Activated CD4-positive, alpha-beta T cell treated with anti-CD3 and anti-CD28 coated beads, Interleukin-2, amount 50 U/mL, for 1 hour (primary cell): ENCODE data around the gene CHI3L1.

Experiments
- DNase-seq: peaks from one replicate; pipeline ENCODE4 v3.0.0-alpha.2; 2020

Gene CHI3L1

GRCh38 chr1:203167913-203168200 lies 18.6 kb downstream of the CHI3L1 start:
- DNase-seq: no peak

GRCh38 chr1:203167026-203167912 lies 19.2 kb downstream of the CHI3L1 start:
- DNase-seq: no peak

DNA sequence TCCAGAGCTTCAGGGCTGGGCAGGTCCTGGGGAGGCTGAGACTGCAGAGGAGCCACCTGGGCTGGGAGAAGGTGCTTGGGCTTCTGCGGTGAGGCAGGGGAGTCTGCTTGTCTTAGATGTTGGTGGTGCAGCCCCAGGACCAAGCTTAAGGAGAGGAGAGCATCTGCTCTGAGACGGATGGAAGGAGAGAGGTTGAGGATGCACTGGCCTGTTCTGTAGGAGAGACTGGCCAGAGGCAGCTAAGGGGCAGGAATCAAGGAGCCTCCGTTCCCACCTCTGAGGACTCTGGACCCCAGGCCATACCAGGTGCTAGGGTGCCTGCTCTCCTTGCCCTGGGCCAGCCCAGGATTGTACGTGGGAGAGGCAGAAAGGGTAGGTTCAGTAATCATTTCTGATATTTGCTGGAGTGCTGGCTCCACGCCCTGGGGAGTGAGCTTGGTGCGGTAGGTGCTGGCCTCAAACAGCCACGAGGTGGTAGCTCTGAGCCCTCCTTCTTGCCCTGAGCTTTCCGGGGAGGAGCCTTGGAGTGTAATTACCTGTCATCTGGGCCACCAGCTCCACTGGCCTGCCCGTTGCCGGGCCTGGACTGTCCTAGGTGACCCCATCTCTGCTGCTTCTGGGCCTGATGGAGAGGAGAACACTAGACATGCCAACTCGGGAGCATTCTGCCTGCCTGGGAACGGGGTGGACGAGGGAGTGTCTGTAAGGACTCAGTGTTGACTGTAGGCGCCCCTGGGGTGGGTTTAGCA lies 20.1 kb downstream of the CHI3L1 start:
- no peak for DNase-seq

DNA sequence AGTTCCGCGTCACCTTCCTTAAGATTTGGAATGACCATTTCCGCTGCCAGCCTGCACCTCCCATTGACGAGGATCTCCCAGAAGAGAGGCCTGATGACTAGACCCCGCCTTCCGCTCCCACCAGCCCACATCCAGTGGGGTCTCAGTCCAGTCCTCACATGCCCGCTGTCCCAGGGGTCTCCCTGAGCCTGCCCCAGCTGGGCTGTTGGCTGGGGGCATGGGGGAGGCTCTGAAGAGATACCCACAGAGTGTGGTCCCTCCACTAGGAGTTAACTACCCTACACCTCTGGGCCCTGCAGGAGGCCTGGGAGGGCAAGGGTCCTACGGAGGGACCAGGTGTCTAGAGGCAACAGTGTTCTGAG lies 20.7 kb downstream of the CHI3L1 start:
- DNase-seq: no peak

GRCh38 chr1:203165101-203165799 lies 21.3 kb downstream of the CHI3L1 start:
- DNase-seq: no peak

- no peak for DNase-seq
Measured at GRCh38 chr1:203163891-203164635, 22.4 kb downstream of the CHI3L1 start.

DNA sequence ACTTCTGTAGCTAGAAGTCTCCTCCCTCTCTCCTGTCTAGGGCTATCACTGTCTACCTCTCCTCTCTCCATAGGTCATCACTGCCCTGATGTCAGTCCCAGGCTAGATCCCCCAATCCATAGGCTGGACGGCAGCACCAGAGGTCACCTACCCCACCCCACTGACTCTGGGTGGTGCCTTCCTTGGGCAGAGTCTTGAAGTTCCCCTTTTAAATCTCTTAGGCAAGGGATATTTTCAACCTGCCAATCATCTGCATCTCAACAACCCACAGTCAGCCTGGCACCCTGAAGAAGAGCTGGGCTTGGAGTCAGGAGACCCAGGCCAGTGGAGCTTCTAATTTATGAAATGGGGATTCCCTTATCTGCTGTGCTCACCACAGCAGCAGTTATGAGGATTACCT lies 24.1 kb downstream of the CHI3L1 start:
- no peak for DNase-seq

- no peak for DNase-seq
Measured at GRCh38 chr1:203161703-203162102, 24.8 kb downstream of the CHI3L1 start.

GRCh38 chr1:203161175-203161574 lies 25.3 kb downstream of the CHI3L1 start:
- no peak for DNase-seq

- no peak for DNase-seq
Measured at GRCh38 chr1:203159844-203160243, 26.7 kb downstream of the CHI3L1 start.

GRCh38 chr1:203158960-203159665 lies 27.4 kb downstream of the CHI3L1 start:
- no peak for DNase-seq

DNA sequence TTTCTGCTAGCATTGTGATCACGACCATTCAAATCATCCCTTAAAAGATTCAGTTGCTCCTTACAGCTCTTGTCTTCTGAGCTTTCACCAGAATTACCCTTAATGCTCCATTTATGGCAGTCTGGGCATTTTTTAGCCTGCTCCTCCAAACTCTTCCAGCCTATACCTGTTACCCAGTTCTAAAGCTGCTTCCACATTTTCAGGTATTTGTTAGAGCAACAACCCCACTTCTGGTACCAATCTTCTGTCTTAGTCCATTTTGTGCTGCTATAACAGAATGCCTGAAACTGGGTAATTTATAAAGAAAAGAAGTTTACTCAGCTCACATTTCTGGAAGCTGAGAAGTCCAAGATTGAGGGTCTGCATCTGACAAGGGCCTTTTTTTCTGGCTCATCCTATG lies 28.1 kb downstream of the CHI3L1 start:
- no peak for DNase-seq

DNA sequence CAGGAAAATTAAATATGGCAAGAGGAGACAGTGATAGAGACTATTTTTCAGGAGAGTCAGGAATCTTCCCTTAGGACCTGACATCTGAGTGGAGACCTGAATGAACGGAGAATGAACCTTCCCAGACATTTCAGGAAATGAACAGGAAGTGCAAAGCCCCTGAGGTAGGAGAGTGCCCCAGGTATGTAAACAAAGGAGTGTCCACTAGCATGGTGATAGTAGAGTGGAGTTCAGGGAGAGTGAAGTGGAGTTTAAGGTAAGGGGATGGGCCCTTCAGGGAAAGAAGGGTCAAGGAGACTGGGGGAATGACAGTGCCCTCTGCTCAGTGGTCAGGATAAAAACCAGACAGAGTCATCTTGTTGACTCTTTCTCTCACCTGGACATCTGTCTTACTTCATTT lies 30.2 kb downstream of the CHI3L1 start:
- no peak for DNase-seq

DNA sequence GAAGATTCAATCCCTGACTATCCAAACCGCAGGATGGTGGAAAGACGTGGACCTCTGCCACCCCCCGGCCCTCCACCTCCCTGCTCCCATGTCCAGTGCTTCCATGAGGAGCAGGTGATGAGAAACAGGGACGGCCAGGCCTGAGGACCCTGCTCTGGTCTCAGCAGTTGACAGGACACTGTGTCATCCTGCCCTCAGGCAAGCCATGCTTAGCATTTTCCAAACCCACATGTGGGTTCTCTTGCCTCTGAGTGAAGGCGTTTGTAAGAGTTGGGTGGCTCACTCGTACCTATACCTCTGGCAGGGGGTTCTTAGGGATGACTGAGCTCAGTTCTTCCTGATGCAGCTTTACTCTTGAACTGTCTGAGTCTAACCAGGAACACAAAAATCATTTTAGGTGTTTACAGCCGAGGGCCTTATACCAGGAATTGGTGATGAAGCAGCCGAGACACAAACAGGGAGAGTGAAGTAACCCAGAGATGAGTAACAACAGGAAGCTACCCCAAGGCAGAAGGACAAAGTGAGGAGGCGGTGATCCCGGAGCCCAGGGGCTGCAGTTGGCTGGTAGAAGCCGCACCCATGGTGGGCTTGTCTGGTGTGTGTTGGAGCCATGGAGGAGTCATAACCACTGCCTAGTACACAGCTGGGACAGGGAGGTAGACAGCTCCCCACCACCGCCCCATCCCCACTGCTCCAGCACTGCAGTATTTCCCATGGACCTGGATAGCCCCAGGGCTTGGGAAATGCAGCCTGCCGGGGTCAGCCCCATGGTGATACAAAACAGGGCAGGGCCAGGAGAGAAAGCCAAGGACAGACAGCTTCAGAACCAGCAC lies 32.3 kb downstream of the CHI3L1 start:
- no peak for DNase-seq

DNA sequence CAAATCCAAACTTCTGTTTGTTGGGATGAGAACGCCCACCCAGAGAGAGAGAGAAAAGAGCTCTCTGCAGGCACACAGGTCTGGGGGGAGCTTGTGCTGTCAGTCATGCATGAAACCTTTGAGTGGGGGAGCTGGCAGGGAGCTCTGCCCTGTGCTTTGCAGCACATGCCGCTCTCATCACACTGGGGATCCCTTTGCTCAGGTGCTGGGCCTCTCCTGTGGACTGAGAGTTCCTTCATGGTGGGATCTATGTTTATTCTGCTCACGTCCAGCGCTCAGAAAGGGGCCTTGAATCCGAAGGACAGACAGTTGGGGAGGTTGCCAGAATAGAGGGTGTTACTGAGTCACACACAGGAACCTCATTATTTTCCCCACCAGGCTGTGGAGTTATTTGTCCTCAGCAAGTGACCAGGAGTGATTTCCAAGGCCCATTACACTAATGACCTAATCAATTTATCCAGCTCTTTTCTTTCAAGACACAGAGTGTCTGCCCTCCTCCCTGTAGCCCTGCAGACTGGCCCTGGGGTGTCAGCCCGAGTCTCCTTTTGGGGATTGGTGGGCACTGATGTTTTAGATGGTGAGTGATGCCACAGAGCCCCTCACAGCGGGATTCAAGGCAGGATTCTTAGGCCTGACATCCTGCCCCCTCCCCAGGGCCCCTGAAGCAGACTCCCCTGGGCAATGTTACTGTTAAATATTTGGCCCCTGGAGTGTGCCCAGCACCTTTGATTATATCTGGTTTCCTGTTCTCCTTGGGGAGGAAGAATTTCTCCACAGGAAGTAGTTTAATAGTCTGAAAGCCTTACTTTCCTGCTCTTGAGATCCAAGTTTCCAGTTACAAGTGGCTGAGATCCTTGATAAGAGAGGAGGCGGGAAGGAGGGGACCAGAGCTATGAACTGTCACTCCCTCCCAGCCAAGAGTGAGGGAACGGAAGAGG lies 33.2 kb downstream of the CHI3L1 start:
- no peak for DNase-seq

- DNase-seq: no peak
Measured at GRCh38 chr1:203152158-203153034, 34.1 kb downstream of the CHI3L1 start.

DNA sequence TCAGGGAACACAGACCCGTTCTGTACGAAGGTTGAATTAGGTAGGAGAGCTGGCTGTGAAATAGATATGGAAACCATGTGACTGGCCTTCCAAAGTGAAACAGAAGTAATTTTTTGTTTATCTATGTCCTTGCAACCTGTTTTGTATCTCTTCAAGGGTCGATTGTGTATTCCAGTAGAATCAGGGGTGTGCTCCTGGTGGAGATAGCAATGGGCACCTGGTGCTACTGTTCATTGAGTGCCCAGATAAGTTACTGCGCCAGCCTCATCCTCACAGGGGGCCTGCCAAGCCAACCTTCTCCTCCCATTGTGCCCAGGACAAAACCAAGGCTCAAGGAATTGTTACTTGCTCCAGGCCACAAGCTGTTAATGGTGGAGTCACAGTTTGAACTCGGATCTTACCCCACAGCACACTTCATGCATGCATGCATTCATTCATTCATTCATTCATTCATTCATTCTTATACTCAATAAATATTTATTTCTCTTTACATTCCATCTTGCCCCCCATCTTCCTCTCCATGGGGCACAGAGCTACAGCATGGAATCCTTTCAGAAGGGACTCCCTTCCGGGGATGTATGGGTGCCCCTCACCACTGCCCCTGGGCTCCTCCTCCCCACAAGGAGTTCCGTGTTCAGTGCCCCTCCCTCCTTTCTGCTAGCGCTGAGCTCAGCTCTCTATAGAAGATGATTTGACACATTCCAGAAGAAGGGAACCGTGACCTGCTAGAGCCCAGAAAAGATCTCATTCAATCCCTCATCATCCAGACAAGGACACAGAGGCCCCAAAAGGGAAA lies 34.9 kb downstream of the CHI3L1 start:
- no peak for DNase-seq

- DNase-seq: no peak
Measured at GRCh38 chr1:203150511-203151297, 35.8 kb downstream of the CHI3L1 start.
